B cell (primary cell): ENCODE results near the gene THSD7A.

ENCODE experiments used
- CTCF ChIP-seq: fragments of 200-600 bp; IDR thresholded peaks from one replicate; pipeline ENCODE4 v1.8.0; 2022; ENCODE audit warnings: antibody characterized with exemption, mild to moderate bottlenecking
- EZH2 ChIP-seq: IDR thresholded peaks from 2 replicates; pipeline ENCODE4 v1.6.1; 2012; ENCODE audit warnings: borderline replicate concordance, low read depth, mild to moderate bottlenecking, moderate library complexity, low read length; ENCODE audit not compliant: insufficient read depth, poor library complexity, severe bottlenecking

- TF ChIP-seq CTCF: no peak
- TF ChIP-seq EZH2: no peak
These were observed 78.6 kb downstream of the THSD7A start for GRCh38 chr7:11753433-11753832.
